ENCODE measurements around the gene BRMS1.
A peak's percentile ranks its signal among the peaks of the same experiment; 100 is the strongest.

The BRMS1 gene

DNA sequence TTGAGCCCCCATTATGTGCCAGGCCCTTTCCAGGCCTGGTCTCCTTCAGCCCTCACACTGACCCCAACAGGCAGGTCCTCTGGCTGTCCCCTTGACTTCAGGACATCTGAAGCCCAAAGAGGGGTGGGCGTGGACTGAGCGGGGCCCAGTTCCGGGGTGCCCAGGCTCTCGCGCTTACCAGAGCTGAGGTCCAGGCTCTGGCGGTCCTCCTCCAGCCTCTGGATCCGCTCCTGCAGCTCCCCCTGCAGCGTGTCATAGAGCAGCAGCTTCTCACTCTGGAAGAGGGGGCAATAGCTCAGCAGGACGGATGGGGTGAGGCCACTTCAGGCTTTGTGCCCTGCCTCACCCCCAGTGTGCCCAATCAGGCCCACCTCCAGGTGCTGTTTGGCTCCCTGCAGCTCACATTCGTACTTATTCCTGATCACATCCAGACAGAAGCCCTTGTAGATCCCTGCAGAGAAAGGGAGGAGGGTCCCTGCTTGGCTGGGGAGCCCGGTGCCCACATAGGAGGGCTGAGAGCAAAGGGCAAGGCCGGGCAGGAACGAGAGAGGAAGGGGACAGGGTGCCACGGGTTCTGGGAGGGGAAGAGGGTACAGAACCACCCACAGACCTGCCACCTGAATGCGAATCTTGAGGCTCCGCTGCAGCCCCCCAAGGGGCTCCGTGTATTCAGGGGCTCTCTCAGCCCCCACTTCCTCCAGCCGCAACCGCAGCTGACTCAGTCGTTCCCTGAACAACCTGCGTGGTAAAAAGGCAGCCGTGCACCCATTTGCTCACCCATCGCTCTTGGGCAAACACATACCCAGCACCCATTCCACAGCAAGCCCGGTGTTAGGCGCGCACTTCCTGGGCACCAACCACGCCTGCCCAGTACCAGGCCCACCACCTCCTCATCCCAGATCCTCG lies 4.1 kb downstream of the BRMS1 start:
- DNase-seq (ENCODE audit: low spot score), result no peak
- ChIA-PET POLR2A (ENCODE audit: low non-redundant PET) (no interaction called here), CTCF (interaction anchor here (0.6 kb wide), 1 partner anchor 29 kb away, joined by 4 read pairs; no protein-coding TSS in a partner anchor)
- no peak for TF ChIP-seq CTCF (conservative IDR thresholded peaks at IDR 0.05; ENCODE audit: low read depth)
- peak overlapping the region; percentile 100 for H3K27ac ChIP-seq

DNA sequence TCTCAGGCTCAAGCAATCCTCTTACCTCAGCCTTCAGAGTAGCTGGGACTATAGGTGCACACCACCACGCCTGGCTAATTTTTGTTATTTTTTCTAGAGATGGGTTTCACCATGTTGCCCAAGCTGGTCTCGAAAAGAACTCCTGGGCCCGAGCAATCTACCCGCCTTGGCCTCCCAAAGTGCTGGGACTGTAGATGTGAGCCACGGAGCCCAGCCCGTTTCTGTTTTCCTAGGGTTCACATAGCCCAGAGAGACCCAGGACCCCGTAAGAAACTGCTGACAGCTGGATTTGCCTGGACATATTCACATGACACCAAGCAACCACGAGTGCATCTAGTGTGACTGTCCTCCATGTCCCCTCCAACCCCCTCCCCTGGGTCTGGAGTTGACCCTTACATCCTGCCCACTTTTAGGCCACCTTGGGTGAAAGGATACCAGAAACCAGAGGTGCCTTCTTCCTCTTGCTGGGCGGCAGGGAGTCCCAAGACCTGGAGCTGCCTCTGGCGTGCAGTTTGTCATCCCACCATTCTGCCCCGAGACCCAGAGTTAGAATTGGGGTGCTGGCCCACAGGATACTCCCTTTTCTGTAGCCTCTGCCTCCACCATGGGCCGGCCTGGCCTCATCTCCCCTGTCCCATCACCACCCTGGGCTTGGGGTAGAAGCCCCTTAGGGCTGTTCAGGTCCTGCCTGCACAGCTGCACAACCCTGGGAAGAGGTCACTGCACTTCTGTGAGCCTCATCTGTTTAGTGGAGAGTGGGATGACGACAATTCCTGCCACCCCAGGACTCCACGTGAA lies 5.0 kb downstream of the BRMS1 start:
- TF ChIP-seq CTCF (conservative IDR thresholded peaks at IDR 0.05; ENCODE audit: low read depth), result no peak
- POLR2A ChIA-PET (ENCODE audit: low non-redundant PET), result no interaction called here
- no peak for DNase-seq (ENCODE audit: low spot score)
- peak overlapping the region; percentile 100 for H3K27ac ChIP-seq
- CTCF ChIA-PET, result interaction anchor here (0.5 to 2.7 kb wide), 4 partner anchors 28 to 799 kb away, joined by 3 to 18 read pairs (median 4); no protein-coding TSS in a partner anchor

DNA sequence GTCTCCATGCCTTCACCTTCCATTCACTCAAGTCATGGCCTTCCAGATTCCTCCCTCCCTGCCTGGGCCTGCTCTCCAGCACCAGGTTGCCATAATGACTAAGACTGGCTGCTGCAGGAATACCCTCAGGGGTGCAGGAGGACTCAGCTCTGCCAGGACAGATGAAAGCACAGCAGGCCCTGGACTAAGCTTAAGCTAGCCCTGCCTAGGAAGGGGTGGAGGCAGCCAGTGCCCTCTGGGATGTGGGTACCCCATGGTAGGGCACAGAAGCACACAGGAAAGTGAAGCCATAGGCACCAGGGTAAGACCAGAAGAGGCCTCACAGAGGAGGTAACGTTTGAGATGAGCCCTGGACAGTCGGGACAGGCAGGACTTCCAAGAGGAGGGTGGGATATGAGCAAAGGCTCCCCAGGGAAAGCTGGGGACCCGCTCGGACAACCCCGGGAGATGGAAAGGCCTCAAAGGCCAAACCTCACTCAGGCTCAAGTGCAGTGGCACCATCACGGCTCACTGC lies 5.7 kb downstream of the BRMS1 start:
- TF ChIP-seq CTCF (conservative IDR thresholded peaks at IDR 0.05; ENCODE audit: low read depth), result no peak
- peak overlapping the region; percentile 100 for H3K27ac ChIP-seq
- peak; percentile 96 for DNase-seq (ENCODE audit: low spot score)
- CTCF ChIA-PET, result interaction anchor here (0.5 to 2.7 kb wide), 5 partner anchors 16 to 799 kb away, joined by 3 to 18 read pairs (median 3); no protein-coding TSS in a partner anchor
- POLR2A ChIA-PET (ENCODE audit: low non-redundant PET), result no interaction called here

DNA sequence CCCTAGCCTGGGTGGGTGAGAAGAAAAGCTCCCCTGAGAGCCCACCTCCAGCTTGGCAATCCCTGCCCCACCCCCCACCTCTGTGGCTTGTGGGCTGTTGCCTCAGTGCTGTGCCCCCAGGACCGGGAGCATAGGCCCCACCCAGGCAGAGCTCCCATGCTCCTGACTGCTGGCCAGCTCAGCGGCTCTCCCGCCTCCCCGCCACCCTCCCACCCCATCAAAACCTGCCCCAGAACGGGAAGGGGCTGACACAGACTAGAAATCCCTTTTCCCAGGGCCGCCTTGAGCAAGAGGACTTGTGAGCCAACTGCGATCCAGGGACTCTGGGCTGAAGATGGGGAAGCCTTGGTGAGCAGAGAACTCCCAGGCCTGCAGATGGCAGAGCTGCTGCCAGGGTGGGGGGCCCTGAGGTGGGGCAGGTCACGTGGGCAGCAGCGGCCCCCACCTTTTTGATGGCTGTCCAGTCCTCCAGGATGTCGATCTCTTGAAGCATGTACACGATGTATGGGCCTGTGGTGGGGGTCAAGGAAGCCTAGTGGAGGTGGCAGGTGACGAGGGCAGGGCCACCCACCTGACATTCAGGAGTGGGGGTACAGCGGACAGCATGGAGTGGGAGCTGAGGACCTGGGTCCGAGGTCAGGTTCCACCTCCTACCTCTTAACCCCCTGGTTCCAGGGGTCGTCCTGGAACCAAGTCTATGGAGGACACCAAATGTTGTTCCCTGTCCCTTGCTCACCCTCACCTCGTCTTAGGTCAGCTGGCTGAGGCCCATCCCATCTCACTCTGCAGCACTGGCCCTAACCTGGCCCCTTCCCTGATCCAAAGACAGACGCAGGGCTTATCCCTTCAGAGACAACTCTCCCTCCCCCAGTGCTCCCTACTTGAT lies 6.4 kb downstream of the BRMS1 start:
- no peak for DNase-seq (ENCODE audit: low spot score)
- POLR2A ChIA-PET (ENCODE audit: low non-redundant PET), result no interaction called here
- TF ChIP-seq CTCF (conservative IDR thresholded peaks at IDR 0.05; ENCODE audit: low read depth), result no peak
- H3K27ac ChIP-seq, result peak overlapping the region; percentile 100
- CTCF ChIA-PET, result interaction anchor here (0.6 to 2.7 kb wide), 5 partner anchors 16 to 798 kb away, joined by 3 to 18 read pairs (median 3); no protein-coding TSS in a partner anchor

DNA sequence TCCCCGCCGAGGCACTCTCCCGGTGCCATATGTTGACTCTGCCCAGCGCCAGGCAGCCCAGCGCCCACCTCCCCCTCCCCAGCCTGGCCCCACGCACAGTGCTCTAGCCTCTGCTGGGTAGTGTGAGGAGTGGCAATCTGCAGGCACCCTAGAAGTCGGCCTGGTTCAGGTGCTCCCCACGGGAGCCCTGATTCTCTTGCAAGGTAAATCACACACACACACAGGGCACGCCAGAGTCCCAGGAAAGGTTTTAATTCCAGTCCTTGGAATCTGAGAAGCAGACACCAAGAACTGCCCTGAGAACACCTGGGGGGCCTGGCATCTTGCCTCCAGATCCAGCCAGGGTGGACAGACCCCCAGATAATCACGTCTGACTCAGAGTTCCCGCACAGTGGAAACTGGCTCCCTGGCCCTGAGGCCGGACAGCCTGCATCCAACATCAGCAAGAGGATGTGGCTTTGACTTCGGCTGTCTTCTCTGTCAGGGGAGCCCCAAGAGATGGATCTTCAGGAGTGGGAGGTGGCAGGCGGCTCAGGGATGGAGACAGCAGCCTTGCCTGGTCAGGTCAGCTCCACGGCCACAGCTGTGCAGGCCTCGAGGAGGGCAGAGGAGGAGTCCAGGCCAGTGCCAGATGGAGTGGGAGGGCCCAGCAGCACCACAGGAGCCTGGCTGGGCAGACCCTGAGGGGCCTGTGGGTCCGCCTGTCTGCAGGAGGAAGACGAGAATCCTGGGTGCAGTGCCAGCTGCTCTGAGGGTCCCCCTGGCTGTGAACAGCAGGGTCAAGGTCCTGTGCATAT lies 7.6 kb downstream of the BRMS1 start:
- no peak for DNase-seq (ENCODE audit: low spot score)
- POLR2A ChIA-PET (ENCODE audit: low non-redundant PET), result no interaction called here
- CTCF ChIA-PET, result interaction anchor here (1.1 to 2.7 kb wide), 2 partner anchors 25 to 33 kb away, joined by 4 to 18 read pairs; no protein-coding TSS in a partner anchor
- no peak for TF ChIP-seq CTCF (conservative IDR thresholded peaks at IDR 0.05; ENCODE audit: low read depth)
- H3K27ac ChIP-seq, result peak overlapping the region; percentile 100
